ENCODE results near the gene SPOCK1. TPM values are rescaled to one million over a fixed set of nuclear protein-coding genes. Genes with fewer than 3 reads are reported as not detected.
"Not testable (repeated sequence)": the region's sequence is repeated elsewhere in the genome, so short reads cannot be mapped to it uniquely, and the experiment has no call there.

The SPOCK1 gene
- total RNA-seq, 4 donors from 2014 or later, result 8.6 to 34.8 (median 13.2) TPM

GRCh38 chr5:137234973-137235943, 263.9 kb downstream of the SPOCK1 start:
- 72 to 84% methylated on average over 6 to 10 of the region's 10 CpGs for WGBS, 2 donors (ENCODE audit: low coverage in 1 of 2)
- Histone ChIP-seq H3K9me3 (peaks cover 0 to 5% of the 10 kb centered on the region in 2 donors), H3K4me3 (no peak overlapping the region), H3K27ac (no peak overlapping the region), H3K4me1 (no peaks in the 10 kb centered on the region), H3K36me3 (no peaks in the 10 kb centered on the region), H3K27me3 (no peaks in the 10 kb centered on the region)
- in situ Hi-C loops (cut with MboI; ENCODE audit: low pct_ligation_motif_present in 1 of 4, low pct_unique_long_range_greater_than_20kb in 1 of 4, low sequenced_read_pairs in 3 of 4), result no loop called here
- DNase-seq, result no peak
- intact Hi-C loops (cut with DNase I; ENCODE audit: low total_unique reads), result no loop called here
- no peak for TF ChIP-seq POLR2AphosphoS5 (IDR thresholded peaks at IDR 0.05)
- no peak for TF ChIP-seq EP300 (IDR thresholded peaks at IDR 0.05; ENCODE audit: low read depth)
- no peak for TF ChIP-seq POLR2A (IDR thresholded peaks at IDR 0.05)
- no peak for TF ChIP-seq CTCF (IDR thresholded peaks at IDR 0.05)

DNA sequence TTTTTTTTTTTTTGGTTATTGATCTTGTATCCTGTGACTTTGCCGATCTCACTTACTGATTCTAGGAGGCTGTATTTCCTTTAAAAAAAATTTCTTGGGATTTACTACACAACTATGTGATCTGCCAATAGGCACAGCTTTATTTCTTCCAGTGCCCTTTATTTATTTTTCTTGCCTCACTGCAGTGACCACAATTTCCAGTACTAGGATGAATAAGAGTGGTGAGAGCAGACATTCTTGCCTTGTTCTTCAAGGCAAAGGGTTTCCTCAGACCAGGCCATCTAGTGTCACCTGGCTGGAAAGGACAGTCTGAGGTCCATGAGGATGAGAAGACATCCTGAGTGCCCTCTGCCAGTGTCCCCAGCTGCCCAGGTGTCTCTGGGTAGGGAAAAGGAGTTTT, 265.4 kb downstream of the SPOCK1 start:
- Histone ChIP-seq H3K27ac (no peak overlapping the region), H3K9me3 (no peaks in the 10 kb centered on the region), H3K4me1 (no peaks in the 10 kb centered on the region), H3K36me3 (no peaks in the 10 kb centered on the region), H3K27me3 (no peaks in the 10 kb centered on the region), H3K4me3 (no peak overlapping the region)
- intact Hi-C loops (cut with DNase I; ENCODE audit: low total_unique reads) (no loop called here), in situ Hi-C loops (cut with MboI; ENCODE audit: low pct_ligation_motif_present in 1 of 4, low pct_unique_long_range_greater_than_20kb in 1 of 4, low sequenced_read_pairs in 3 of 4) (no loop called here)
- DNase-seq, result no peak
- 85 to 93% methylated on average over 1 of the region's 1 CpG for WGBS, 2 donors (ENCODE audit: low coverage in 1 of 2)
- TF ChIP-seq EP300 (IDR thresholded peaks at IDR 0.05; ENCODE audit: low read depth), result no peak
- no peak for TF ChIP-seq CTCF (IDR thresholded peaks at IDR 0.05)

DNA sequence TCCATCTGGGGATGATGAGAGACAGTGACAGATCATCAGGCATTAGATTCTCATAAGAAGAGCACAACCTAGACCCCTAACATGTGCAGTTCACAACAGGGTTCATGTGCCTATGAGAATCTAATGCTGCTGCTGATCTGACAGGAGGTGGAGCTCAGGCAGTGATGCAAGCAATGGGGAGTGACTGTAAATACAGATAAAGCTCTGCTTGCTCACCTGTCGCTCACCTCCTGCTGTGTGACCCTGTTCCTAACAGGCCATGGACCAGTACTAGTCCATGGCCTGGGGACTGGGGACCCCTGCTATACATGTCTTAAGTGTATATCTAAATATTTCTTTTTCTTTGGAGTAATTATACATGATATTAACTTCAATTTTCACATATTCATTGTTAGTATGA, 265.8 kb downstream of the SPOCK1 start:
- H3K27me3 ChIP-seq; H3K4me3 ChIP-seq; intact Hi-C loops (cut with DNase I; ENCODE audit: low total_unique reads); DNase-seq; H3K36me3 ChIP-seq; H3K4me1 ChIP-seq; in situ Hi-C loops (cut with MboI; ENCODE audit: low pct_ligation_motif_present in 1 of 4, low pct_unique_long_range_greater_than_20kb in 1 of 4, low sequenced_read_pairs in 3 of 4); H3K27ac ChIP-seq; H3K9me3 ChIP-seq: not testable (repeated sequence)
- 92% methylated on average over 1 of the region's 1 CpG; no CpG with 5 or more reads in 1 of the 2 donors for WGBS, 2 donors (ENCODE audit: low coverage in 1 of 2)

DNA sequence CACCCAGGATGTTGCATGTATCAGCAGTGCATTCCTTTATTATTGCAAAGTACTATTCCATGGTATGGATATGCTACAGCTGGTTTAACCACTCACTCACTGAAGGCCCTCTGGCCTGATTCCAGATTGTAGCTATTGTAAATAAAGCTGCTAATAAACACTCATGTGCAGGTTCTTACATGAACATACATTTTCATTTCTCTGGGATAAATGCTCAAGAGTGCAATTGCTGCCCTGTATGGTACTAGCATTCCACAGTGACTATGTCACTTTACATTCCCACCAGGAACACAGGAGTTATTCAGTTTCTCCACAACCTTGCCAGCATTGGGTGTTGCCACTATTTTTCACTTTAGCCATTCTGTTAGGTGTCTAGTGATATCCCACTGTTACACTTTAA, 267.6 kb downstream of the SPOCK1 start:
- Histone ChIP-seq H3K27me3 (no peaks in the 10 kb centered on the region), H3K4me3 (no peak overlapping the region), H3K36me3 (no peaks in the 10 kb centered on the region), H3K27ac (no peak overlapping the region), H3K9me3 (no peaks in the 10 kb centered on the region), H3K4me1 (no peaks in the 10 kb centered on the region)
- DNase-seq, result no peak
- TF ChIP-seq CTCF (IDR thresholded peaks at IDR 0.05), result no peak
- TF ChIP-seq POLR2AphosphoS5 (IDR thresholded peaks at IDR 0.05), result no peak
- TF ChIP-seq POLR2A (IDR thresholded peaks at IDR 0.05), result no peak
- intact Hi-C loops (cut with DNase I; ENCODE audit: low total_unique reads) (no loop called here), in situ Hi-C loops (cut with MboI; ENCODE audit: low pct_ligation_motif_present in 1 of 4, low pct_unique_long_range_greater_than_20kb in 1 of 4, low sequenced_read_pairs in 3 of 4) (no loop called here)

GRCh38 chr5:137228816-137229215, 270.3 kb downstream of the SPOCK1 start:
- intact Hi-C loops (cut with DNase I; ENCODE audit: low total_unique reads) (no loop called here), in situ Hi-C loops (cut with MboI; ENCODE audit: low pct_ligation_motif_present in 1 of 4, low pct_unique_long_range_greater_than_20kb in 1 of 4, low sequenced_read_pairs in 3 of 4) (no loop called here)
- Histone ChIP-seq H3K36me3 (no peaks in the 10 kb centered on the region), H3K9me3 (no peaks in the 10 kb centered on the region), H3K4me1 (no peaks in the 10 kb centered on the region), H3K27ac (no peak overlapping the region), H3K4me3 (no peak overlapping the region), H3K27me3 (no peaks in the 10 kb centered on the region)
- no peak for TF ChIP-seq POLR2AphosphoS5 (IDR thresholded peaks at IDR 0.05)
- no peak for TF ChIP-seq EP300 (IDR thresholded peaks at IDR 0.05; ENCODE audit: low read depth)
- no peak for TF ChIP-seq CTCF (IDR thresholded peaks at IDR 0.05)
- TF ChIP-seq POLR2A (IDR thresholded peaks at IDR 0.05), result no peak
- DNase-seq, result no peak
- 71 to 91% methylated on average over 2 to 4 of the region's 4 CpGs for WGBS, 2 donors (ENCODE audit: low coverage in 1 of 2)

All from transverse colon (tissue), 4 donors.